Activated B cell treated with CpG ODN at 0.5 μM for 24 hours (primary cell): Measurements from ENCODE around the gene KCNMA1. TPM values are rescaled to one million over a fixed set of nuclear protein-coding genes. Genes with fewer than 3 reads are reported as not detected.

Source experiments
- ATAC-seq: fragments of 200-7000 bp; cut with Tn5 transposase; one replicate; pipeline ENCODE4 v1.10.0; 2021; ENCODE audit warnings: low read depth, mild to moderate bottlenecking, moderate library complexity
- CTCF ChIA-PET: fragments of 350-600 bp; sonication (Branson Sonifier 250); formaldehyde crosslinking; loops from one replicate; lab custom pipeline; 2021; ENCODE audit warnings: antibody characterized with exemption; lab: Charles Lee
- POLR2A ChIA-PET: fragments of 350-600 bp; sonication (Branson Sonifier 250); formaldehyde crosslinking; loops from one replicate; lab custom pipeline; 2021; ENCODE audit warnings: antibody characterized with exemption; lab: Charles Lee
- DNase-seq: peaks from one replicate; pipeline ENCODE4 v3.0.0; 2022
- H3K27ac Mint-ChIP-seq: one replicate; pipeline ENCODE4 v1.8.0; 2020; ENCODE audit warnings: mixed read lengths
- H3K27me3 Mint-ChIP-seq: one replicate; pipeline ENCODE4 v1.8.0; 2021; ENCODE audit warnings: mixed read lengths
- H3K36me3 Mint-ChIP-seq: one replicate; pipeline ENCODE4 v1.8.0; 2021; ENCODE audit warnings: low read depth, mixed read lengths
- H3K4me1 Mint-ChIP-seq: one replicate; pipeline ENCODE4 v1.8.0; 2021; ENCODE audit warnings: mixed read lengths
- H3K4me3 Mint-ChIP-seq: one replicate; pipeline ENCODE4 v1.8.0; 2020; ENCODE audit warnings: mild to moderate bottlenecking, mixed read lengths
- H3K9me3 Mint-ChIP-seq: one replicate; pipeline ENCODE4 v1.8.0; 2020; ENCODE audit warnings: mixed read lengths
- CTCF ChIP-seq: fragments of 200-600 bp; IDR thresholded peaks from one replicate; pipeline ENCODE4 v1.8.0; 2022; ENCODE audit warnings: antibody characterized with exemption, mild to moderate bottlenecking
- intact Hi-C: fragments of 100-400 bp; cut with micrococcal nuclease; formaldehyde crosslinking; loops from one replicate; pipeline ENCODE4 v1.15.1; 2024
- total RNA-seq: library from RNA; stranded (reverse); gene quantifications from 2 replicates; pipeline ENCODE4 v1.2.3, GENCODE V29; 2022

KCNMA1 gene
- total RNA-seq, 1 donor from 2014 or later, result 3.7 TPM

GRCh38 chr10:77422491-77423338 lies 214.9 kb downstream of the KCNMA1 start:
- CTCF ChIA-PET, result no interaction called here

DNA sequence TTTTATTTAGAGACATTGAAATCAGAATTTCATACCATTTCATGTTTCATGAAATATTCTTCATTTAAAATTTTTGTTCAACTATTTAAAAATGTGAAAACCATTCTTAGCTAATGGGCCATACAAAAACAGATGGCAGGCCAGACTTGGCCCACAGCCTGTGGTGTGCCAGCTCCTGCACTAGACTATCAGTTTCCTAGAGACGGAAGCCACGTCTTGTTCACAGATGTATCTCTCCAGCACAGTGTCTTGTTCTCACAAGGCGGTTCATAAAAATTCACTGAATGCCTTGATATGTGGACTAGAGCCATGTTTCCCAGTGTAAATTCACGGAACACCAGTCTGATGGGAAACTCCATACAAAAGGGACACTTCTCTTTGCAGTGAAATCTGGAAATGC lies 216.0 kb downstream of the KCNMA1 start:
- Mint-ChIP-seq H3K4me3 (no peak overlapping the region), H3K9me3 (no peaks in the 10 kb centered on the region), H3K4me1 (no peaks in the 10 kb centered on the region), H3K27me3 (peaks cover 2% of the 10 kb centered on the region), H3K36me3 (no peaks in the 10 kb centered on the region), H3K27ac (no peak overlapping the region)
- CTCF ChIA-PET, result no interaction called here
- no peak for DNase-seq
- intact Hi-C loops, result no loop called here
- POLR2A ChIA-PET, result no interaction called here
- ATAC-seq, result no peak
- no peak for TF ChIP-seq CTCF

More at GRCh38 chr10:77422491-77423338, 214.9 kb downstream of the KCNMA1 start:
- no peaks in the 10 kb centered on the region for H3K4me1 Mint-ChIP-seq
- H3K27ac Mint-ChIP-seq, result no peak overlapping the region
- DNase-seq (no peak), ATAC-seq (no peak)
- H3K9me3 Mint-ChIP-seq, result no peaks in the 10 kb centered on the region
- POLR2A ChIA-PET, result no interaction called here
- no peak overlapping the region for H3K4me3 Mint-ChIP-seq
- no peaks in the 10 kb centered on the region for H3K36me3 Mint-ChIP-seq
- TF ChIP-seq CTCF, result no peak
- peaks cover 2% of the 10 kb centered on the region for H3K27me3 Mint-ChIP-seq
- intact Hi-C loops, result no loop called here

DNA sequence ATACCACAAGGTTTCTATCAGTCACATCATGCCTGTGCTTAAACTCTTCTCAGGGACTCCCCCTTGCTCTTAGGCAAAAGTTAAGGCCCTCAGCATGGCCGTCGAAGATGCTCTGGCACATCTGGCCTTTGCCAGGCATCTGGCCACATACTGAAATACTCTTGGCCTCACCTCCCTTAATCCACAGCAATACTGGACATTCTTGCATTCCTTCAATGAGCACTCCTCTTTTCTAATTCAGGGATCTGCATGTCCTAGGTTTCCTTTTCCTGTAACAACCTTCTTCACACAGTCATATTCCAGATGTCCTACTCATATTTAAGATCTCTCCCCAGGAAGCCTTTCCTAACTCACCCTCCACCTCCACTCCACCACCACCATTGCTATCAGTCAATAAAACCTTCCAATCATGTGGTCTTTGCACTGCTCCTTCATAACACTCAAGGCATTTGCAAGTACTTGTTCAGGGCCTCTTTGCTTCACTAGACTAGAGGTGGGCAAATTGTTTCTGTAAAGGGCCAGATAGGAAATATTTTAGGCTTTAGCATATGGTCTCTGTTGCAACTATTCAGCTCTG lies 216.6 kb downstream of the KCNMA1 start:
- H3K27ac Mint-ChIP-seq, result no peak overlapping the region
- no peak for TF ChIP-seq CTCF
- peaks cover 2% of the 10 kb centered on the region for H3K27me3 Mint-ChIP-seq
- intact Hi-C loops, result no loop called here
- H3K36me3 Mint-ChIP-seq, result no peaks in the 10 kb centered on the region
- ChIA-PET POLR2A (no interaction called here), CTCF (no interaction called here)
- no peak overlapping the region for H3K4me3 Mint-ChIP-seq
- no peaks in the 10 kb centered on the region for H3K4me1 Mint-ChIP-seq
- no peak for ATAC-seq
- no peaks in the 10 kb centered on the region for H3K9me3 Mint-ChIP-seq
- DNase-seq, result no peak

GRCh38 chr10:77419979-77420378 lies 217.6 kb downstream of the KCNMA1 start:
- ChIA-PET POLR2A (no interaction called here), CTCF (no interaction called here)
- Mint-ChIP-seq H3K36me3 (no peaks in the 10 kb centered on the region), H3K4me1 (no peaks in the 10 kb centered on the region), H3K4me3 (no peak overlapping the region), H3K27me3 (peaks cover 4% of the 10 kb centered on the region), H3K27ac (no peak overlapping the region), H3K9me3 (no peaks in the 10 kb centered on the region)
- ATAC-seq, result no peak
- intact Hi-C loops, result no loop called here
- DNase-seq, result no peak
- no peak for TF ChIP-seq CTCF

- no peak overlapping the region for H3K27ac Mint-ChIP-seq
- H3K36me3 Mint-ChIP-seq, result no peaks in the 10 kb centered on the region
- ChIA-PET POLR2A (no interaction called here), CTCF (no interaction called here)
- H3K4me1 Mint-ChIP-seq, result no peaks in the 10 kb centered on the region
- ATAC-seq, result no peak
- H3K4me3 Mint-ChIP-seq, result no peak overlapping the region
- no peaks in the 10 kb centered on the region for H3K9me3 Mint-ChIP-seq
- DNase-seq, result no peak
- no peak for TF ChIP-seq CTCF
- intact Hi-C loops, result no loop called here
- H3K27me3 Mint-ChIP-seq, result peaks cover 4% of the 10 kb centered on the region
These were observed 218.6 kb downstream of the KCNMA1 start for GRCh38 chr10:77419056-77419455.
